ENCODE results near the gene MMP14.

DNA sequence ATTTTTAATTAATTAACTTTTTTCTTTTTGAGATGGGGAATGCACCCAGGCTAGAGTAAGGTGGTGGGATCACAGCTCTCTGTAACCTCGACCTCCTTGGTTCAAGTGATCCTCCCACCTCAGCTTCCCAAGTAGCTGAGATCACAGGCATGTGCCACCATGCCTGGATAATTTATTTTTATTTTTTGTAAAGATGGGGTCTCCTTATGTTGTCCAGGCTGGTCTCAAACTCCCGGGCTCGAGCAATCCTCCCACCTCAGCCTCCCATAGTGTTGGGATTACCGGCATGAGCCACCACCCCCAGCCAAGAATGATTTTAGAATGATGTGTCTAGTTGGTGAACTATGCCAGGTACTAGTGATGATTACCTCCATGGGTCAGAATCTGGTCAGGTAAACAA is 28.6 kb downstream of the MMP14 start:
- TF ChIP-seq, protein P1, sequence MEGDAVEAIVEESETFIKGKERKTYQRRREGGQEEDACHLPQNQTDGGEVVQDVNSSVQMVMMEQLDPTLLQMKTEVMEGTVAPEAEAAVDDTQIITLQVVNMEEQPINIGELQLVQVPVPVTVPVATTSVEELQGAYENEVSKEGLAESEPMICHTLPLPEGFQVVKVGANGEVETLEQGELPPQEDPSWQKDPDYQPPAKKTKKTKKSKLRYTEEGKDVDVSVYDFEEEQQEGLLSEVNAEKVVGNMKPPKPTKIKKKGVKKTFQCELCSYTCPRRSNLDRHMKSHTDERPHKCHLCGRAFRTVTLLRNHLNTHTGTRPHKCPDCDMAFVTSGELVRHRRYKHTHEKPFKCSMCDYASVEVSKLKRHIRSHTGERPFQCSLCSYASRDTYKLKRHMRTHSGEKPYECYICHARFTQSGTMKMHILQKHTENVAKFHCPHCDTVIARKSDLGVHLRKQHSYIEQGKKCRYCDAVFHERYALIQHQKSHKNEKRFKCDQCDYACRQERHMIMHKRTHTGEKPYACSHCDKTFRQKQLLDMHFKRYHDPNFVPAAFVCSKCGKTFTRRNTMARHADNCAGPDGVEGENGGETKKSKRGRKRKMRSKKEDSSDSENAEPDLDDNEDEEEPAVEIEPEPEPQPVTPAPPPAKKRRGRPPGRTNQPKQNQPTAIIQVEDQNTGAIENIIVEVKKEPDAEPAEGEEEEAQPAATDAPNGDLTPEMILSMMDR (IDR thresholded peaks at IDR 0.05): no peak
- TF ChIP-seq POLR2A (IDR thresholded peaks at IDR 0.05): no peak

All from adrenal gland (tissue), 5 donors.